B cell (primary cell): ENCODE data around the gene TMEM143. TPM values are rescaled to one million over a fixed set of nuclear protein-coding genes. Genes with fewer than 3 reads are reported as not detected.

ENCODE experiments used
- ATAC-seq: fragments of 200-7000 bp; cut with Tn5 transposase; one replicate; pipeline ENCODE4 v1.10.0; 2021; ENCODE audit warnings: low read depth, mild to moderate bottlenecking, moderate number of reproducible peaks, moderate library complexity
- CTCF ChIA-PET: fragments of 350-600 bp; sonication (Branson Sonifier 250); formaldehyde crosslinking; loops from one replicate; lab custom pipeline; 2021; ENCODE audit warnings: antibody characterized with exemption, inconsistent platforms; lab: Charles Lee
- POLR2A ChIA-PET: fragments of 350-600 bp; sonication (Branson Sonifier 250); formaldehyde crosslinking; loops from one replicate; lab custom pipeline; 2021; ENCODE audit warnings: antibody characterized with exemption; lab: Charles Lee
- DNase-seq: peaks from one replicate; pipeline ENCODE4 v3.0.0; 2013
- H2AFZ ChIP-seq: 2 replicates; pipeline ENCODE4 v1.6.1; 2012; ENCODE audit warnings: mild to moderate bottlenecking, low read depth, low read length; ENCODE audit not compliant: insufficient read depth, poor library complexity, severe bottlenecking
- H3K27ac ChIP-seq, 2 donors: 1 replicate in 1 of 2; 2 replicates in 1 of 2; pipeline ENCODE4 v1.5.1; 2012 to 2013; ENCODE audit warnings: low read length in 2 of 2, mild to moderate bottlenecking in 2 of 2, moderate library complexity in 1 of 2
- H3K27me3 ChIP-seq, 4 experiments: fragments of 200-600 bp in 1 of 4; sonication (generic) in 1 of 4; replicated peaks in 1 of 4; 1 replicate in 2 of 4; 2 replicates in 2 of 4; pipeline versions ENCODE4 v1.6.1 to v1.7.0; 2013 to 2016; ENCODE audit warnings: low read length in 3 of 4, mild to moderate bottlenecking in 2 of 4, mixed read lengths in 1 of 4, moderate library complexity in 1 of 4; ENCODE audit not compliant: insufficient read depth in 4 of 4, control insufficient read depth in 3 of 4; ENCODE audit errors: control extremely low read depth in 1 of 4
- H3K36me3 ChIP-seq, 2 experiments: replicated peaks in 1 of 2; 1 replicate in 1 of 2; 2 replicates in 1 of 2; pipeline versions ENCODE4 v1.6.1 to v1.7.1; 2013; ENCODE audit warnings: low read length in 1 of 2; ENCODE audit not compliant: insufficient read depth in 2 of 2, control insufficient read depth in 1 of 2; ENCODE audit errors: control extremely low read depth in 1 of 2, extremely low read depth in 1 of 2
- H3K4me1 ChIP-seq, 2 donors: fragments of 200-600 bp in 1 of 2; sonication (generic) in 1 of 2; 1 replicate in 1 of 2; 2 replicates in 1 of 2; pipeline versions ENCODE4 v1.5.1 to v1.6.1; 2013 to 2017; ENCODE audit warnings: low read length in 2 of 2; ENCODE audit not compliant: control insufficient read depth in 2 of 2, insufficient read depth in 2 of 2
- H3K4me2 ChIP-seq: replicated peaks from 2 replicates; pipeline ENCODE3; 2012; ENCODE audit warnings: mild to moderate bottlenecking, low read depth, low read length; ENCODE audit not compliant: poor library complexity, severe bottlenecking
- H3K4me3 ChIP-seq, 5 experiments: fragments of 200-600 bp in 1 of 5; sonication (generic) in 1 of 5; 1 replicate in 3 of 5; 2 replicates in 2 of 5; pipeline versions ENCODE4 v1.5.1 to v1.7.0; 2011 to 2016; ENCODE audit warnings: low read length in 4 of 5, mild to moderate bottlenecking in 4 of 5, low read depth in 2 of 5, control low read depth in 1 of 5, moderate library complexity in 1 of 5; ENCODE audit not compliant: insufficient read depth in 1 of 5; ENCODE audit errors: control extremely low read depth in 1 of 5, extremely low read depth in 1 of 5
- H3K79me2 ChIP-seq: fragments of 200-600 bp; sonication (generic); one replicate; pipeline ENCODE4 v1.6.0; 2016; ENCODE audit warnings: low read length; ENCODE audit not compliant: control insufficient read depth, insufficient read depth
- H3K9ac ChIP-seq: fragments of 200-600 bp; sonication (generic); 2 replicates; pipeline ENCODE4 v1.6.1; 2017; ENCODE audit warnings: mild to moderate bottlenecking, low read length, moderate library complexity
- H3K9me3 ChIP-seq, 3 donors: one replicate each; pipeline versions ENCODE4 v1.6.1 to v1.7.1; 2013; ENCODE audit warnings: low read length in 2 of 3; ENCODE audit not compliant: control insufficient read depth in 2 of 3, insufficient read depth in 1 of 3; ENCODE audit errors: control extremely low read depth in 1 of 3
- H4K20me1 ChIP-seq: 2 replicates; pipeline ENCODE4 v1.6.0; 2012; ENCODE audit warnings: mild to moderate bottlenecking, low read length; ENCODE audit not compliant: insufficient read depth, control insufficient read depth, poor library complexity, severe bottlenecking
- H3K27ac Mint-ChIP-seq: one replicate; pipeline ENCODE4 v1.8.0; 2021; ENCODE audit warnings: mixed read lengths
- H3K27me3 Mint-ChIP-seq: one replicate; pipeline ENCODE4 v1.8.0; 2021; ENCODE audit warnings: mixed read lengths
- H3K4me1 Mint-ChIP-seq: one replicate; pipeline ENCODE4 v1.8.0; 2021; ENCODE audit warnings: mixed read lengths
- H3K4me3 Mint-ChIP-seq: one replicate; pipeline ENCODE4 v1.8.0; 2021; ENCODE audit warnings: mixed read lengths
- H3K9me3 Mint-ChIP-seq: one replicate; pipeline ENCODE4 v1.8.0; 2022; ENCODE audit warnings: mixed read lengths; ENCODE audit not compliant: insufficient read depth
- EZH2 ChIP-seq: IDR thresholded peaks from 2 replicates; pipeline ENCODE4 v1.6.1; 2012; ENCODE audit warnings: borderline replicate concordance, low read depth, mild to moderate bottlenecking, moderate library complexity, low read length; ENCODE audit not compliant: insufficient read depth, poor library complexity, severe bottlenecking
- whole genome bisulfite sequencing: methylation state at CpG from one replicate; pipeline ENCODE4 v1.1.5; 2013; ENCODE audit warnings: missing lambda C conversion rate; ENCODE audit not compliant: insufficient coverage; 5-methylcytosine and 5-hydroxymethylcytosine counted together
- intact Hi-C: fragments of 100-400 bp; cut with micrococcal nuclease; formaldehyde crosslinking; loops from one replicate; pipeline ENCODE4 v1.10.0; 2022
- polyA plus RNA-seq: library from polyadenylated mRNA; depleted of rRNA; stranded (reverse); fragments of >200 nt; gene quantifications from 2 replicates; pipeline ENCODE4 v1.2.3, GENCODE V29; 2012
- total RNA-seq, 2 donors: library from RNA; stranded (reverse); fragments of 120-200 nt in 1 of 2; gene quantifications; 1 replicate in 1 of 2; 2 replicates in 1 of 2; pipeline versions ENCODE4 v1.2.3 to v1.2.4, GENCODE V29; 2013 to 2022
- TF ChIP-seq, protein P1 (sequence below): fragments of 200-600 bp; IDR thresholded peaks from one replicate; pipeline ENCODE4 v1.8.0; 2022; ENCODE audit warnings: antibody characterized with exemption, mild to moderate bottlenecking

TMEM143 gene
- total and polyA plus RNA-seq, 2 donors (not counting 1 experiment from before 2014, with no cell fraction given) = 30.0 to 34.3 TPM

DNA sequence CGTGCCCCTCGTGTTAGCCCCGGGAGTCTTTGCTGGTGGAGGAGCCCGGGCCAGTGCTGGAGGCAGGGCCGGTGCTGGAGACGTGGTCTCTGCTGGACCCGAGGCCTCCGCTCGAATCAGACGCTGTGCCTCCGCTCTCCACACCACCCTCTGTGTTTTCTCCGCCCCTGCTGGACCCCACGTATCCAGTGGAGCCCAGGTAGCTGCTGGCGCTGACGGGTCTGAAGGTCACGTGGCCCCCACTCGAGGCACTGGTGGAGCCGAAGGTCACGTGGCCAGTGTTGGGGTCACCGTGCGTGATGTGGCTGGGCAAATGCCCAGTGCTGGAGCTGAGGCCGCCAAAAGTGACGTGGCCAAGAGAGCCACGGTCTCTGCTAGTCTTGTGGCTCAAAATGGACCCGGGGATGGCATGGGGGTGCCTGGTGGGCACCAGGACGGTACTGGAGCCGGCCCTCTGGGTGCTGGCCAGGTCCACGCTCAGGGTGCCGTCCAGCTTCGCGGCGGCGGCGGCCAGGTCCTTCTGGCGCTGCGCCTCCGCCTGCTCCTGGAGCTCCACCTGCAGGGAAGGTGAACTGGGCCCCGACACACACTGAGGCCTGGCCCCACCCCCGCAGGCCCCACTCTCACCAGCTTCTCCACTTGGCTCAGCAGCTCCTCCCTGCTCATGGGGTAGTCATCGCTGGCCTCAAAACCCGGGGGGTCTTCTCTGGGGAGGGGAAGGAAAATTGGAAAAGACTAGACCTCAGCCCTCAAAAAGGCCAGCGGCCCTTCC, 66.6 kb downstream of the TMEM143 start:
- ChIA-PET POLR2A (no interaction called here), CTCF (interaction anchor here (1.0 kb wide), 1 partner anchor 37 kb away, joined by 4 read pairs; no protein-coding TSS in a partner anchor)
- Histone ChIP-seq H3K9ac (no peak overlapping the region), H3K9me3 (no peaks in the 10 kb centered on the region), H4K20me1 (no peaks in the 10 kb centered on the region), H3K27ac (no peak overlapping the region), H3K27me3 (no peaks in the 10 kb centered on the region), H3K4me2 (no peak overlapping the region), H3K79me2 (no peaks in the 10 kb centered on the region), H3K4me3 (no peak overlapping the region), H3K36me3 (no peaks in the 10 kb centered on the region), H3K4me1 (no peaks in the 10 kb centered on the region), H2AFZ (no peak overlapping the region)
- H3K4me1 Mint-ChIP-seq = no peaks in the 10 kb centered on the region
- intact Hi-C loops = no loop called here
- H3K4me3 Mint-ChIP-seq = no peak overlapping the region
- no peak for DNase-seq
- WGBS = 94% methylated on average over 35 of the region's 42 CpGs
- no peak for ATAC-seq
- no peaks in the 10 kb centered on the region for H3K9me3 Mint-ChIP-seq
- no peak for TF ChIP-seq EZH2
- TF ChIP-seq, protein P1, sequence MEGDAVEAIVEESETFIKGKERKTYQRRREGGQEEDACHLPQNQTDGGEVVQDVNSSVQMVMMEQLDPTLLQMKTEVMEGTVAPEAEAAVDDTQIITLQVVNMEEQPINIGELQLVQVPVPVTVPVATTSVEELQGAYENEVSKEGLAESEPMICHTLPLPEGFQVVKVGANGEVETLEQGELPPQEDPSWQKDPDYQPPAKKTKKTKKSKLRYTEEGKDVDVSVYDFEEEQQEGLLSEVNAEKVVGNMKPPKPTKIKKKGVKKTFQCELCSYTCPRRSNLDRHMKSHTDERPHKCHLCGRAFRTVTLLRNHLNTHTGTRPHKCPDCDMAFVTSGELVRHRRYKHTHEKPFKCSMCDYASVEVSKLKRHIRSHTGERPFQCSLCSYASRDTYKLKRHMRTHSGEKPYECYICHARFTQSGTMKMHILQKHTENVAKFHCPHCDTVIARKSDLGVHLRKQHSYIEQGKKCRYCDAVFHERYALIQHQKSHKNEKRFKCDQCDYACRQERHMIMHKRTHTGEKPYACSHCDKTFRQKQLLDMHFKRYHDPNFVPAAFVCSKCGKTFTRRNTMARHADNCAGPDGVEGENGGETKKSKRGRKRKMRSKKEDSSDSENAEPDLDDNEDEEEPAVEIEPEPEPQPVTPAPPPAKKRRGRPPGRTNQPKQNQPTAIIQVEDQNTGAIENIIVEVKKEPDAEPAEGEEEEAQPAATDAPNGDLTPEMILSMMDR = no peak
- H3K27ac Mint-ChIP-seq = no peak overlapping the region
- H3K27me3 Mint-ChIP-seq = no peaks in the 10 kb centered on the region

DNA sequence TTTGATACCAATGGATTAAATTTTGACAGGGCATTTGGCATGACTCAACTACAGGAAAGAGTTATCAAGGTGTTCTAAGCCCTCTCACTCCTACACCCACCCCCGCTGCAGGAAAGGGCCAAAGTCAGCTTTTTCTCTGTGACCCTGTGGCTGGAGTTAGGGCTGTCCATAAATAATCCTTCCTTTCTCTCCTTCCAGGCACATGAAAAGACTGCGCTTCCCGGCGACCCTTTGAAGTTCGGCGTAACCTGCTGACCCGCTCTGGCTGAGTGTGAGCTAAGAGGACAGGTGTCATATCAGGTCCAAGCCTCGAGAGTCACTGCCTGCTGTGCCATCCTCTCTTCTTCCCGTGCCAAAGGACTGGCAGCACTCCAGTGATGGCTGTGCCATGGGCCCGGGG, 68.3 kb downstream of the TMEM143 start:
- CTCF ChIA-PET = interaction anchor here (0.5 kb wide), 1 partner anchor 35 kb away, joined by 4 read pairs; no protein-coding TSS in a partner anchor
- ATAC-seq (no peak), DNase-seq (no peak)
- Histone ChIP-seq H4K20me1 (no peaks in the 10 kb centered on the region), H2AFZ (no peak overlapping the region), H3K4me2 (no peak overlapping the region), H3K36me3 (no peaks in the 10 kb centered on the region), H3K27ac (no peak overlapping the region), H3K4me1 (peaks cover 4 to 13% of the 10 kb centered on the region in 2 donors), H3K9ac (no peak overlapping the region), H3K9me3 (no peaks in the 10 kb centered on the region), H3K27me3 (no peaks in the 10 kb centered on the region), H3K79me2 (no peaks in the 10 kb centered on the region), H3K4me3 (no peak overlapping the region)
- Mint-ChIP-seq H3K9me3 (no peaks in the 10 kb centered on the region), H3K4me1 (peaks cover 10% of the 10 kb centered on the region), H3K27me3 (no peaks in the 10 kb centered on the region), H3K4me3 (no peak overlapping the region), H3K27ac (no peak overlapping the region)
- WGBS = 91% methylated on average over 10 of the region's 10 CpGs
- POLR2A ChIA-PET = no interaction called here
- no peak for TF ChIP-seq EZH2
- TF ChIP-seq, protein P1 = no peak
- intact Hi-C loops = no loop called here
